Heart right ventricle (tissue), 16 donors: ENCODE measurements around the gene TMEM123. TPM values are rescaled to one million over a fixed set of nuclear protein-coding genes. Genes with fewer than 3 reads are reported as not detected.

ENCODE experiments used
- ATAC-seq, 8 donors: fragments of 200-7000 bp; cut with Tn5 transposase; one replicate each; pipeline ENCODE4 v1.9.1; 2020; ENCODE audit warnings: mild to moderate bottlenecking in 8 of 8, moderate library complexity in 8 of 8, moderate number of reproducible peaks in 1 of 8
- DNase-seq, 2 donors: peaks; one replicate each; pipeline ENCODE4 v3.0.0-alpha.2; 2020
- H3K27ac ChIP-seq, 10 donors: fragments of 200-600 bp; sonication (generic) in 2 of 10; one replicate each; pipeline versions ENCODE4 v1.5.0 to v1.8.0; 2020 to 2022; ENCODE audit warnings: mild to moderate bottlenecking in 3 of 10
- H3K27me3 ChIP-seq, 7 donors: fragments of 200-600 bp; one replicate each; pipeline ENCODE4 v1.8.0; 2021 to 2022; ENCODE audit warnings: mild to moderate bottlenecking in 2 of 7
- H3K36me3 ChIP-seq, 9 donors: fragments of 200-600 bp; sonication (generic) in 1 of 9; one replicate each; pipeline versions ENCODE4 v1.5.0 to v1.8.0; 2020 to 2022; ENCODE audit warnings: mild to moderate bottlenecking in 2 of 9
- H3K4me1 ChIP-seq, 9 donors: fragments of 200-600 bp; sonication (generic) in 1 of 9; one replicate each; pipeline versions ENCODE4 v1.5.0 to v1.8.0; 2020 to 2022; ENCODE audit warnings: mild to moderate bottlenecking in 4 of 9
- H3K4me3 ChIP-seq, 10 donors: fragments of 200-600 bp; sonication (generic) in 2 of 10; one replicate each; pipeline versions ENCODE4 v1.5.0 to v1.8.0; 2020 to 2022; ENCODE audit warnings: mild to moderate bottlenecking in 7 of 10, moderate library complexity in 2 of 10
- H3K9me3 ChIP-seq, 11 donors: fragments of 200-600 bp in 10 of 11; sonication (generic) in 2 of 11; one replicate each; pipeline versions ENCODE4 v1.5.0 to v1.8.0; 2013 to 2022; ENCODE audit warnings: mild to moderate bottlenecking in 2 of 11, control low read depth in 1 of 11, moderate library complexity in 1 of 11
- WGBS, 2 donors: extraction: QIAGEN DNeasy Blood & Tissue Kit; methylation state at CpG; one replicate each; pipeline ENCODE4 v1.1.7; 2013; ENCODE audit warnings: inconsistent platforms in 1 of 2; 5-methylcytosine and 5-hydroxymethylcytosine counted together
- intact Hi-C, 10 donors: fragments of 100-400 bp; cut with DNase I; formaldehyde crosslinking; loops; one replicate each; pipeline versions ENCODE4 v1.11.1 to v1.14.2; 2022
- polyA plus RNA-seq, 2 donors: library from polyadenylated mRNA; stranded (reverse); fragments of 200-250 nt; gene quantifications; one replicate each; pipeline ENCODE4 v1.2.3, GENCODE V29; 2013
- total RNA-seq, 10 donors: library from RNA; stranded (reverse); fragmentation: NEBNext Ultra II Directional in 3 of 10; extraction: Animal tissue kit (Norgen Biotek cat#: 25700) in 3 of 10; gene quantifications; one replicate each; pipeline versions ENCODE4 v1.2.1 to v1.2.4, GENCODE V29; 2021 to 2023
- TF ChIP-seq, protein P1 (sequence below), 9 donors: fragments of 200-600 bp; sonication (generic) in 2 of 9; IDR thresholded peaks; one replicate each; pipeline versions ENCODE4 v1.5.0 to v1.8.0; 2021 to 2022; ENCODE audit warnings: antibody characterized with exemption in 9 of 9, mild to moderate bottlenecking in 5 of 9, moderate library complexity in 1 of 9
- donor health status: Arrhythmogenic right ventricular cardiomyopathy.
- donor health status: ischemic (EF 13 %, LVEDD 7.1; RV severe dilation, severe dysfunction).
- donor health status: healthy with polysubstance abuse.
- donor health status: DM: no; HTN: yes; CAD: no.
- donor health status: DM: no; HTN: no; CAD: no.
- donor health status: ischemic (EF 25% LVEDD 6.9; RV normal size, moderate dysfunction).
- donor health status: ischemic (EF 25% LVEDD 5.7; RV mildly dilated, moderate dysfunction).
- donor health status: healthy.
- donor health status: DM: yes; HTN: yes; CAD: no.
- donor health status: Ischemic cardiomyopathy.
- donor health status: ischemic (EF 35%, LVEDD 5.7; RV mildly dilated, moderate dysfunction).
- donor health status: nonischemic (EF 11% LVEDD 7.7; RV severe dilation, severe dysfunction).
- donor health status: DM: yes; HTN: yes; CAD: no.
- donor health status: PGD.
- donor health status: ischemic (EF 29% LVEDD 5.4; RV normal size, mild dysfunction).
- donor health status: nonischemic (EF 23%, LVEDD 6.1; RV moderate dilation, normal function).

The TMEM123 gene
- total and polyA plus RNA-seq, 12 donors = 18.7 to 98.7 (median 77.4) TPM

- DNase-seq (no peak), ATAC-seq (no peak)
- Histone ChIP-seq H3K27me3 (no peaks in the 10 kb centered on the region), H3K4me1 (peaks cover 0 to 28% (median 0%) of the 10 kb centered on the region in 9 donors), H3K36me3 (no peaks in the 10 kb centered on the region), H3K27ac (no peak overlapping the region), H3K9me3 (no peaks in the 10 kb centered on the region), H3K4me3 (no peak overlapping the region)
- 80 to 87% methylated on average over 6 of the region's 6 CpGs for WGBS, 2 donors
- intact Hi-C loops = no loop called here
- TF ChIP-seq, protein P1, sequence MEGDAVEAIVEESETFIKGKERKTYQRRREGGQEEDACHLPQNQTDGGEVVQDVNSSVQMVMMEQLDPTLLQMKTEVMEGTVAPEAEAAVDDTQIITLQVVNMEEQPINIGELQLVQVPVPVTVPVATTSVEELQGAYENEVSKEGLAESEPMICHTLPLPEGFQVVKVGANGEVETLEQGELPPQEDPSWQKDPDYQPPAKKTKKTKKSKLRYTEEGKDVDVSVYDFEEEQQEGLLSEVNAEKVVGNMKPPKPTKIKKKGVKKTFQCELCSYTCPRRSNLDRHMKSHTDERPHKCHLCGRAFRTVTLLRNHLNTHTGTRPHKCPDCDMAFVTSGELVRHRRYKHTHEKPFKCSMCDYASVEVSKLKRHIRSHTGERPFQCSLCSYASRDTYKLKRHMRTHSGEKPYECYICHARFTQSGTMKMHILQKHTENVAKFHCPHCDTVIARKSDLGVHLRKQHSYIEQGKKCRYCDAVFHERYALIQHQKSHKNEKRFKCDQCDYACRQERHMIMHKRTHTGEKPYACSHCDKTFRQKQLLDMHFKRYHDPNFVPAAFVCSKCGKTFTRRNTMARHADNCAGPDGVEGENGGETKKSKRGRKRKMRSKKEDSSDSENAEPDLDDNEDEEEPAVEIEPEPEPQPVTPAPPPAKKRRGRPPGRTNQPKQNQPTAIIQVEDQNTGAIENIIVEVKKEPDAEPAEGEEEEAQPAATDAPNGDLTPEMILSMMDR (IDR thresholded peaks at IDR 0.05) = no peak
Measured at GRCh38 chr11:102468616-102469195, 16.1 kb upstream of the TMEM123 start.

DNA sequence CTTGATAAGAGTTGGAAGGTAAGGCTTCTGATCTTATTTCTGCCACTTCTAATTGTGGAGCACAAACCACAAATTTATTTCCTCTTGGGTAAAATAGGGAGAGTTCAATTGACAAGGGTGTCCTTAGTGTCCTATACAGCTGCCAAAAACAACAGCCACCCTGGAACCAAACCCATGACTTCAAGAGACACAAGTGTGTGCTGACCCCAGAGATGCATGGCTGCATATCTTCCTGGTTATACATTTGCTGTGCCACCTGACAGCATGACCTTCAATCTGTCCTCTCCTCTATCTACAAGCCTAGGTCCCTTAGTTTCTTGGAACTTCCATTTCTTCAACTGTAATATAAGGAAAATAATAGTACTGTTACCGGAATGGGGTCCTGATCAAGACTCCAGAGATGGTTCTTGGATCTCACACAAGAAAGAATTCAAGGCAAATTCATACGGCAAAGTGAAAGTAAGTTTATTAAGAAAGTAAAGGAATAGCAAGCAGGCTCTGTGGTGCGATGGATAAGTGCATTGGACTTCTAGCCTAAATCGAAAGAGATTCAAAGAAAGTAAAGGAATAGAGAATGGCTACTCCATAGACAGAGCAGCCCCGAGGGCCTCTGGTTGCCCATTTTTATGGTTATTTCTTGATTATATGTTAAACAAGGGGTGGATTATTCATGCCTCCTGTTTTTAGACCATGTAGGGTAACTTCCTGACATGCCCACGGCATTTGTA, 15.5 kb upstream of the TMEM123 start:
- WGBS, 2 donors = 94 to 97% methylated on average over 6 of the region's 6 CpGs
- H3K4me1 ChIP-seq = peaks cover 0 to 28% (median 0%) of the 10 kb centered on the region in 9 donors
- H3K4me3 ChIP-seq = no peak overlapping the region
- H3K36me3 ChIP-seq = no peaks in the 10 kb centered on the region
- intact Hi-C loops = no loop called here
- no peak overlapping the region for H3K27ac ChIP-seq
- TF ChIP-seq, protein P1 (IDR thresholded peaks at IDR 0.05) = no peak
- ATAC-seq = no peak
- no peaks in the 10 kb centered on the region for H3K9me3 ChIP-seq
- H3K27me3 ChIP-seq = no peaks in the 10 kb centered on the region
- no peak for DNase-seq

DNA sequence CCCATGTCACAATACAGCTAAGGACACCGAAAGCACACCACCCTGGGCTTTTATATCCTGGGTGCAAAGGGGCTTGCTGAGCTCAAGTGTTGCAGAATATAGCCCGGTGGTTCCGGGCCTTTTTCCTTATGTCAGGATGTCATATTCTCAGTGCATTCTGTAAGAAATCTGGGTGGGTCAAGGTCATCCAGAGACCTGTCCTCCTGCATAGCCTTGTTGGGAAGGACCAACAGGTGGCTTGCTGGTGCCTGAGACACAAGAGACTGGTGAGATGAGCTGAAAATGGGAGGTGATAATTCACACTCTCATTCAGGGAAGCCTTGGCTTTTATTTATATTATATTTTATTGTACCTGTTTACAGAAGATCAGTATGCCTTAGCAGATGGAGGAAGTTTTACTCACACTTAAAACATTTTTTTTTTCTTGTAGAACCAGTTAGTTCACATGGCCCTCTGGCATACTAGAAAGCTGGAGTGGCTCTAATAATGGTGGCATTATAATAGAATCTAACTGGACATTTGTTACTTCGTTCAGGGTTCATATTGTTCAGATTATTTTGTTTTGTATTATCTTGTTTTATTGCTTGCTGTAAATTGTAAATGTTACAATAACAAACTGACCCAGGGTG, 14.6 kb upstream of the TMEM123 start:
- ATAC-seq (no peak), DNase-seq (no peak)
- no peak overlapping the region for H3K4me3 ChIP-seq
- no peaks in the 10 kb centered on the region for H3K9me3 ChIP-seq
- intact Hi-C loops = no loop called here
- H3K27me3 ChIP-seq = no peaks in the 10 kb centered on the region
- H3K27ac ChIP-seq = no peak overlapping the region
- no peaks in the 10 kb centered on the region for H3K36me3 ChIP-seq
- TF ChIP-seq, protein P1 (IDR thresholded peaks at IDR 0.05) = no peak
- 92 to 95% methylated on average over 4 of the region's 4 CpGs for WGBS, 2 donors
- H3K4me1 ChIP-seq = peaks cover 0 to 28% (median 0%) of the 10 kb centered on the region in 9 donors

DNA sequence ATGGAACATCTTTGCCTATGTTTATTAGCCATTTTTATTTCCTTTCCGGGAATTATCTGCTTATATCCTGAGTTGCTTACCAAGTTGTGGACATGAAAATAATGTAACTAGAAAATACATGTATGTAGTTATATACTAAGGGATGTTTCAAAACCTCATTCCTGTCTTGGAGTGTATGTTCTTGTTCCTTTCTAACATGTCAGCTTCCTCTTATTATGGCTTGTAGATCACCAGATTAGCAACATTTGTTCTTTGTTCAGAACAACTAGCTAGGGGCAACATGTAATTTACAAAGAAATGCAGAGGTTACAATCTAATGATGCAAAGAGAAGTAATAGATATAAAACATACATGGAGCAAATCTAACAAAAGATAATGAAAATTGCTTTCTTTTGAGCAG, 13.1 kb upstream of the TMEM123 start:
- ATAC-seq (no peak), DNase-seq (no peak)
- no peak overlapping the region for H3K4me3 ChIP-seq
- no peak overlapping the region for H3K27ac ChIP-seq
- no peaks in the 10 kb centered on the region for H3K9me3 ChIP-seq
- no peaks in the 10 kb centered on the region for H3K36me3 ChIP-seq
- TF ChIP-seq, protein P1 (IDR thresholded peaks at IDR 0.05) = no peak
- intact Hi-C loops = no loop called here
- peaks cover 0 to 28% (median 0%) of the 10 kb centered on the region in 9 donors for H3K4me1 ChIP-seq
- no peaks in the 10 kb centered on the region for H3K27me3 ChIP-seq
- WGBS, 2 donors = 66 to 70% methylated on average over 1 of the region's 1 CpG
